ENCODE measurements around the gene ADGRG3. TPM values are rescaled to one million over a fixed set of nuclear protein-coding genes. Genes with fewer than 3 reads are reported as not detected.
"Not testable (repeated sequence)": the region's sequence is repeated elsewhere in the genome, so short reads cannot be mapped to it uniquely, and the experiment has no call there.

The ADGRG3 gene
- total RNA-seq, 1 donor from 2014 or later, result not detected

DNA sequence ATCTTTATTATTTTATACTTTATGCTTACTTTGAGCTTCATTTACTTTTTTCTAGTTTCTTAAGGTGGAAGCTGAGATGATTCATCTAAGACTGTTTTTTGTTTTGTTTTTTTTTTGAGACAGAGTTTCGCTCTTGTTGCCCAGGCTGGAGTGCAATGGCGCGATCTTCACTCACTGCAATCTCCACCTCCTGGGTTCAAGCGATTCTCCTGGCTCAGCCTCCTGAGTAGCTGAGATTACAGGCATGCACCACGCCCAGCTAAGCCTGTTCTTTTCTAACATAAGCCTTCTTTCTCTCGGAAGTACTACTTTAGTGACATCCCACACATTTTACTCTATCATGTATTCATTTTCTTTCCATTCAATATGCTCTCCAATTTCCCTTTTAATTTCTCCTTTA is 44.5 kb downstream of the ADGRG3 start:
- not testable (repeated sequence) for DNase-seq (ENCODE audit: low read depth)

GRCh38 chr16:57713596-57713995 is 45.5 kb downstream of the ADGRG3 start:
- no peak for DNase-seq (ENCODE audit: low read depth)

- no peak for DNase-seq (ENCODE audit: low read depth)
These were observed 45.9 kb downstream of the ADGRG3 start for GRCh38 chr16:57714047-57714446.

DNA sequence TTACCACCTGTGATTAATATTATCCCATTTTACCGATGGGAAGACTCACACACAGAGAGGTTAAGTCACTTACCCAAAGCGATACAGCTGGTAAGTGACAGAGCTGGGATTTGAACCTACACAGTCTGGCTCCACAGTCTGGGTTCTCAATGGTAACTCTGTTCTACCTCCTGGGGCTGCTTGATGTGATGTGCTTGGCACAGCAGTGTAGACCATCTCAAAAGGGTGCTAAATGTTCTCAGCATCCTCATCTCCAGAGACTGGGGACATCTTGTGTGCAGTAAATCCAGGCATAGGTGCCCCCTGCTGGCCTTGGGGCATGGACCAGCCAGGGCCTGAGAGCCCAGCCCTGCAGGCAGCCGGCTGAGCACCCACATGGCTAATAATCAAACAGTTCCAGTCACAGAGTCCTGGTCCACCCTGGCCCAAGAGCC is 52.1 kb downstream of the ADGRG3 start:
- DNase-seq (ENCODE audit: low read depth), result peak; percentile 65

- no peak for DNase-seq (ENCODE audit: low read depth)
These were observed 53.5 kb downstream of the ADGRG3 start for GRCh38 chr16:57721356-57722209.

DNA sequence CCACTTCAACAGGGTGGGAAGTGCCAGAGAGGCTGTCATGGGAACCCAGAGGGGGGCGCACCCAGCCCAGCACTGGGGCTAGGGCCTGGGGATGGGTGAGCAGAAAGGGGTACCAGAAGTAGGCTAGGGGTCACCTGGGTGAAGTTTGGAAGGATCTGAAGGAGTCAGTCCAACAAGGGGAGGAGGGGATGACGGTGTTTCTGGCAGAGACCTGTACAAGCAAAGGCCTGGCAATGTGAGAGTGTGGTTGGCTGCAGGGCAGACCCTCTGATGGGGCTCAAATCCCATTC is 54.0 kb downstream of the ADGRG3 start:
- DNase-seq (ENCODE audit: low read depth), result no peak

DNA sequence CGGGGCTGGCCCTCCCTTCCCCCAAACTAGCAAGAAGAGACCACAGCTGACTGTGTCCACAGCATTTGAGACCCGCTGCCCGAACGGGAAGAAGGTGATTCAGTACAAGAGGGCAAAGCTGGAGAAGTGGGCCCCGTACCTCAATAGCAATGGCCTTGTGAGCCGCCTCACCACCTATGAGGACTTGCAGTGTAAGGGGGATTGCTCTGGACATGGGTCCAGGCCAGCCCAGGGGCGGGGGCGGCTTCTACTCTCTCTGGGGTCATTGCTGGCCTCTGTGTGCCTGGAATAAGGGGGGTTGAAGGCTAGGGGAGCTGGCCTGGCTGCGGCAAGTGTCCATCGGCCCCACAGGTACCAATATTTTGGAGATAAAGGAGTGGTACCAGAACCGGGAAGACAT is 54.5 kb downstream of the ADGRG3 start:
- no peak for DNase-seq (ENCODE audit: low read depth)

DNA sequence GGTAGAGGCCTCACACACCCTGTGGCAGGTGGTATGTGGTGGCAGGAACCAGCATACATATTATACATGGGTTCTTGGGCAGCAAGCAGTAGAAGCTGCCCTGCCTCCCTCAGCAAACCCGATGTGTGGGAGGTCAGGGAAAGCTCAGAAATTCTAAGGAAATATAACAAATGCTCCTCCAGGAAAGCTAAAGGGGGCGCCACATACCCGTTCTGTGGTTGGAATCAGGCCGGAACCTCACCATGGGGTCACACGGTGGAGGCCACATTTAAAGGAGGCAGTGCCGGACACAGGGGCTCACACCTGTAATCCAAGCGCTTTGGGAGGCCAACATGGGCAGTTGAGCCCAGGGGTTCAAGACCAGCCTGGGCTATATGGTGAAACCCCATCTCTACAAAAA is 55.1 kb downstream of the ADGRG3 start:
- no peak for DNase-seq (ENCODE audit: low read depth)

- no peak for DNase-seq (ENCODE audit: low read depth)
These were observed 56.4 kb downstream of the ADGRG3 start for GRCh38 chr16:57724531-57724930.

DNA sequence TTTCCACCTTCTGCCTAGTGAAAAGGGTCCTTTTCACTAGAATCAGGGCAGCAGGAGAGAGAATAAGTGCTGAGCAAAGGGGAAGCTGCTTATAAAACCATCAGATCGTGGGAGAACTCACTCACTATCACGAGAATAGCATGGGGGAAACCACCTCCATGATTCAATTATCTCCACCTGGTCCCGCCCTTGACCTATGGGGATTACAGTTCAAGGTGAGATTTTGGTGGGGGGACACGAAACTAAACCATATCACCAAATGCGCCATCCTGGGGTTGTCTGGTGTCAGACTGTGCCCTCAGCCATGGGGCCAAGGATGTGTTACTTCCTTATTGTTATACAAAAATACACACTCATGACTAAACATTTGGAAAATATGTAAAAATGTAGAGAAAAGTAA is 57.0 kb downstream of the ADGRG3 start:
- DNase-seq (ENCODE audit: low read depth), result no peak

- DNase-seq (ENCODE audit: low read depth), result no peak
These were observed 57.4 kb downstream of the ADGRG3 start for GRCh38 chr16:57725554-57725953.

- no peak for DNase-seq (ENCODE audit: low read depth)
These were observed 57.9 kb downstream of the ADGRG3 start for GRCh38 chr16:57725976-57726375.

DNA sequence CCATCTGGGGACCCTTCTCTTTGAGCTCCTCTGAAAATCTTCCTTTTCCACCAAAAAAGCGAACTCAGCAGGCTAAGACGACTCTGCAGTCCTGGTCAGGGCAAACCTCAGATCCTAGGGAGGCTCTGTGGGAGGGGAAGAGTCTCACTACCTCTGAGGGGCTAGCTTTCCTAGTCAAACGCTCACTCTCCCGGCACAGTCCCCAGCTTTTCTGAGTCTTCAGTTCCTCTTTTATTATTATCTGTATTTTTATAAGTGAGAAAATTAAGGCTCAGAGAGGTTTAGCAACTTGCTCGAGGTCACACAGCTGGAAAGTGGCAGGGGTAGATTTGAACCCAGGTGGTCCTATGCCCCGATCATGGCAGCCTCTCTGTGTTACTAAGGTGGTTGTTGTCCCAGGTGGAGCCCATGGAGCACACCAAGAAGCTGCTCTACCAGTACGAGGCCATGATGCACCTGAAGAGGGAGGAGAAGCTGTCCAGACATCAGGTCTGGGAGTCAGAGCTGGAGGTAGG is 58.4 kb downstream of the ADGRG3 start:
- DNase-seq (ENCODE audit: low read depth), result no peak

GRCh38 chr16:57727610-57728009 is 59.5 kb downstream of the ADGRG3 start:
- DNase-seq (ENCODE audit: low read depth), result no peak

DNA sequence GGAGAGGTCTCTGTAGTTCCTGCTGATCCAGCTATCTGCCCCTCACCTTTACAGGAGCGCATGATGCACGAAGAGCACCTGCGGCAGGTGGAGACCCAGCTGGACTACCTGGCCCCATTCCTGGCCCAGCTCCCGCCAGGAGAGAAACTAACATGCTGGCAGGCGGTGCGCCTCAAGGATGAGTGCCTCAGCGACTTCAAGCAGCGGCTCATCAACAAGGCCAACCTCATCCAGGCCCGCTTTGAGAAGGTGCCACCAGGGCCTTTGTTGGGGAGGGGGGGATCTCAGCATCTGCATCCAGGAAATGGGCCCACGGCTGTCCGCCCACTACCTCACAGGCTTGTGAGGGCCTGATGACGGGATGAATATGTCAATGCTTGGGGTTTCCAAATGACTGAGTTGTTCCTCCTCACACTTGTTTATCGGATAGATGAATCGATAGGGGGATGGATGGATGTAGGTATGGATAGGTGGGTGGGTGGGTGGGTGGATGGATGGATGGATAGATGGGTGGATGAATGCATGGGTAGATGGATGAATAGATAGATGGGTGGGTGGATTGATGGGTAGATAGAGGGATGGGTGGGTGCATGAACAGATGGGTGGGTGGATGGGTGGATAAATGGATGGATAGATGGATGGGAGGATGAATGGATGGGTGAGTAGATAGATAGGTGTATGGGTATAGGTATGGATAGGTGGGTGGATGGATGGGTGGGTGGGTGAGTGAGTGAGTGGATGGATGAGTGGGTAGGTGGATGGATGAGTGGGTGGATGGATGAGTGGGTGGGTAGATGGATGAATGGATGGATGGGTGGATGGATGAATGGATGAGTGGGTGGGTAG is 60.5 kb downstream of the ADGRG3 start:
- no peak for DNase-seq (ENCODE audit: low read depth)

DNA sequence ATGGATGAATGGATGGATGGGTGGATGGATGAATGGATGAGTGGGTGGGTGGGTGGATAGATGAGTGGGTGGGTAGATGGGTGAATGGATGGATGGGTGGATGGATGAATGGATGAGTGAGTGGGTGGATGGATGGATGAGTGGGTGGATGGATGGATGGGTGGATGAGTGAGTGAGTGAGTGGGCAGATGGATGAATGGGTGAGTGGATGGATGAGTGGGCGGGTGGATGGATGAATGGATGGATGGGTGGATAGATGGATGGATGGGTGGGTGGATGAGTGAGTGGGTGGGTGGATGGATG is 61.0 kb downstream of the ADGRG3 start:
- no peak for DNase-seq (ENCODE audit: low read depth)

- DNase-seq (ENCODE audit: low read depth), result not testable (repeated sequence)
These were observed 61.7 kb downstream of the ADGRG3 start for GRCh38 chr16:57729852-57730251.

- no peak for DNase-seq (ENCODE audit: low read depth)
These were observed 62.9 kb downstream of the ADGRG3 start for GRCh38 chr16:57730771-57731730.

DNA sequence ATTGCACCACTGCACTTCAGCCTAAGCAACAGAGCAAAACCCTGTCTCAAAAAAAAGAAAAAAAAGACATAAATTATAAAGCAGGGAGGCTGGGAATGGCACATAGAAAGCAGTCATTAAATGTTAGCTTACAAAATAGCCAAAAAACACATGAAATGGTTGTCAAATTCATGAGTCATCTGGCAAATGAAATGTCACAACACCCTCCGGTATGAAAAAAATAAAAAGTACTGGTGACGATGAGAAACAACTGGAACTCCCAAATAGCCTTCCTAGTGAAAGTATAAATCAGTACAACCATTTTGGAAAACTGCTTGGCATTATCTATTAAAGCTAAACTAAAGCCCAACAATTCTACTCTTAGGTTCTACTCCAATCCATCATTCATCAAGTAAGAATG is 63.9 kb downstream of the ADGRG3 start:
- DNase-seq (ENCODE audit: low read depth), result peak; percentile 59

- no peak for DNase-seq (ENCODE audit: low read depth)
These were observed 64.6 kb downstream of the ADGRG3 start for GRCh38 chr16:57732714-57733113.

DNA sequence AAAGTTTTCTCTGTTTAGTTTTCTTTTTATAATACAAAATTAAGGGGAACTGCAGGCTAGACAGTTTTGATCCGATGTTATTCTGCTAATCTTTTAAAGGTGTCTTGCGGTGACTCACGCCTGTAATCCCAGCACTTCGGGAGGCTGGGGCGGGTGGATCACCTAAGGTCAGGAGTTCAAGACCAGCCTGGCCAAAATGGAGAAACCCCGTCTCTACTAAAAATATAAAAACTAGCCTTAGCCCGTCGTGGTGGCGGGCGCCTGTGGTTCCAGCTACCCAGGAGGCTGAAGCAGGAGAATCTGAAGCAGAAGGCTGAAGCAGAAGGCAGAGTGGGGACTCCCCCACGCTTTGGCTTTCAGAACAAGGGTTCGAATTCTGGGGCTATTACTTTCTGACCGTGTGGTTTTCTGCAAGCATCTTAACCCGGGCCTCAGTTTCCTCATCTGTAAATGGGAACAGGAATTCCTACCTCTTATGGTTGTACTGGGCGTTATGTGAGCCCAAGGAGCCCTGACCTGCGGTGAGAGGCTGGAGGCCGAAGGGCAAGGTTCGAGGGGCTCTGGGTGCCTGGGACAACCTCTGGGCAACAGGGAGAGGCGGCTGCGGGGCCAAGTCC is 66.3 kb downstream of the ADGRG3 start:
- DNase-seq (ENCODE audit: low read depth), result no peak
